Islet precursor cell (in vitro differentiated cells): ENCODE results near the gene SPATS2L.
A peak's percentile ranks its signal among the peaks of the same experiment; 100 is the strongest.

Source experiments
- DNase-seq: peaks from one replicate; pipeline ENCODE4 v3.0.0-alpha.2; 2018

The SPATS2L gene

GRCh38 chr2:200306196-200306930, at the start of gene SPATS2L:
SPATS2L (plus strand) TSS chr2:200306693; CDS start chr2:200389245, 82,552 bp downstream.
- peak; percentile 94 for DNase-seq

GRCh38 chr2:200257570-200257969, 48.9 kb upstream of the SPATS2L start:
- no peak for DNase-seq

GRCh38 chr2:200258081-200258480, 48.4 kb upstream of the SPATS2L start:
- no peak for DNase-seq

GRCh38 chr2:200258881-200259576, 47.5 kb upstream of the SPATS2L start:
- DNase-seq: no peak

GRCh38 chr2:200259577-200259957, 46.9 kb upstream of the SPATS2L start:
- no peak for DNase-seq

GRCh38 chr2:200262047-200262446, 44.4 kb upstream of the SPATS2L start:
- no peak for DNase-seq

- no peak for DNase-seq
Observed at GRCh38 chr2:200263279-200263678, 43.2 kb upstream of the SPATS2L start.

GRCh38 chr2:200264631-200265030, 41.9 kb upstream of the SPATS2L start:
- DNase-seq: no peak

GRCh38 chr2:200266406-200266805, 40.1 kb upstream of the SPATS2L start:
- no peak for DNase-seq

GRCh38 chr2:200267350-200267749, 39.1 kb upstream of the SPATS2L start:
- no peak for DNase-seq

GRCh38 chr2:200270732-200271131, 35.8 kb upstream of the SPATS2L start:
- no peak for DNase-seq

- DNase-seq: no peak
Observed at GRCh38 chr2:200272320-200272719, 34.2 kb upstream of the SPATS2L start.

- no peak for DNase-seq
Observed at GRCh38 chr2:200274116-200275075, 32.1 kb upstream of the SPATS2L start.

- no peak for DNase-seq
Observed at GRCh38 chr2:200275295-200276013, 31.0 kb upstream of the SPATS2L start.

GRCh38 chr2:200276472-200276871, 30.0 kb upstream of the SPATS2L start:
- no peak for DNase-seq

- no peak for DNase-seq
Observed at GRCh38 chr2:200278694-200279316, 27.7 kb upstream of the SPATS2L start.

- no peak for DNase-seq
Observed at GRCh38 chr2:200279857-200280256, 26.6 kb upstream of the SPATS2L start.

GRCh38 chr2:200286578-200286977, 19.9 kb upstream of the SPATS2L start:
- no peak for DNase-seq

GRCh38 chr2:200288670-200289429, 17.6 kb upstream of the SPATS2L start:
- DNase-seq: no peak

- no peak for DNase-seq
Observed at GRCh38 chr2:200296118-200296517, 10.4 kb upstream of the SPATS2L start.

- DNase-seq: no peak
Observed at GRCh38 chr2:200297100-200297499, 9.4 kb upstream of the SPATS2L start.
